ENCODE results near the gene RELT.

Gene RELT

DNA sequence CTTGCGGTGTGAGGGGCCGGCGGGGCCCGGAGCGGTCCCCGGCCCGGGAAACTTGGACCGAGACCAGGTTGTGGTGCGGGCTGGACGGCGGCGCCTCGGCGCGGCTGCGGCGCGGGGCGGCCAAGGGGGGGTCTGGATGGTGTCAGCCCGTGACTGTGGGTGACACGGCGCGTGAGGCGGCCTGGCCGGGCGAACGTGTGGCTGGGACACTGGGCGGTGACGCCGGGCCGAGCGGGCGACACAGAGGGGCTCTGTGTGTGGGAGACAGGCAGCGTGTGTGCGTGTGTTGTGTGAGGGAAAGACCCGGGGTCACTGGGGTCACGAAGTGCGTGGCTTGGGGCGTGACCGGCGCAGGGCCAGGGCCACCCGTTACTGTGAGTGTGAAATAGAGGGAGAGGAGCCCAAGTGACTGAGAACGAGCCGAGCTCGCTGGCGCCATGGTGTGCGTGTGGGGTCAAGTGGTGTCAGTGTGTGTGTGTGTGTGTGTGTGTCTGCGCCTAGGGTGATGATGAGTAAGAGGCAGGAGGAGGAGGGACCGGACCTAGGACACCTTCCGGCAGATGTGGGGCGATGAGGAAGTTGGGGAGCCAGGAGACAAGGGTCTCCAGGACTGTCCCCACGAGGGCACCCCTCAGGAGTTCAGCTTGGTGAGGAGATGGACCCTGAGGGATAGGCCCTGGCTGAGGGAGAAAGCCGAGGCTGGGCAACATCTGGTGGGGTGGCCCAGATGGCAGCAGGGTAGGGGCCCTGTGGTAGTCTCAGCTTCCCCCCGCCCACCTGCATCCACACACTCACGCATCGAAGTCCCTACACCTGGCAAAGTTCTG is 817 bp downstream of the RELT start:
- peak; percentile 74 for DNase-seq (ENCODE audit: low spot score)

DNA sequence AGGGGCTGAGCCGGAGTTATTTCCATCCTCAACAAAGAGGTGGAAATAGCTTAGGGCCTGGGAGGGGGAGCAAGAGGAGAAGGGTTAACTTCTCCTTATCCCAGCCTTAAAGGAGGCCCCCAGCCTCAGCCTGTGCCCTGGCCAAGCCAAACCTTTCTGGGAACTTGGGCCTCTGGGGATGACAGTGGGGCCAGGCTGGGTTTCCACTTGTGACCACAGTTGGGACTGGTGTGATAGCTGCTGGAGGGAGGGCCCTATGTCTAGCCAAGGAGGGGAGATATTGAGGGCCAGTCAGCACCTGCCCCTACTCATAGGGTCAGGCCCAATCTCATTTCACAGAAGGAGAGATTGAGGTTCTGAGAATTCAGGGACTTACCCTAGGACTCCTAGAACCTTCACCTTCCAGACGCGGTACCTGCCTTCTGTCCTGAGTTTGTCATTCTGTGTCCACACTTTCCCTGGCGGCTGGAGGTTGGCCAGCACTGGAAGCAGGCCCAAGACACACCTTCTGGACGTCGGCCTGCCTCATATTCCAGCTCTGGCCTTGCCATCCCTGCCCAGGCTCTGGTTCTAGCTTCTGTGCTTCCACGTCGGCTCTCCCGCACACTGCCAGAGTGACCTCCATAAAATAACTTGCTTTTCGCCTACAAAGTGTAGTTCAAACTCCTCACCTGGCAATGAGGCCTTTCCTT is 3.1 kb downstream of the RELT start:
- no peak for DNase-seq (ENCODE audit: low spot score)

DNA sequence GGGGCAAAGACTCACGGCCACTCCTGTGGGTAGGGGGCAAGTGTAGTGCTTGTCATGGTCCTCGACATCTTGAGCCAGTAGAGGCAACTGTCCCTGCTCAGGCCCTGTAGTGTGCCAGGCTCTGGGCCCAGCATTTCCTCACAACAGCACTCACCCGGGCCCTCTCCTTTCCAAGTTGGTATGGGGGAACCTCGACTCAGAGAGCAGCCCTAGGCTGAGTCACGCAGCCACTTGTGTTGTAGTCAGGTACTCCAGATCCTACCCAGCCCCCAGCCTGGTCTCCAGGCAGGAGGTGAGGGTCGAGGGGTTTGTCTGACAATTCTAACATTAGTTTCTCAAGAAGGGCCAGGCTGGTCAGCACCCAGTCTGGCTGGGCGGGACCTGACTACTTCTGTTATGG is 4.1 kb downstream of the RELT start:
- DNase-seq (ENCODE audit: low spot score) = no peak

DNA sequence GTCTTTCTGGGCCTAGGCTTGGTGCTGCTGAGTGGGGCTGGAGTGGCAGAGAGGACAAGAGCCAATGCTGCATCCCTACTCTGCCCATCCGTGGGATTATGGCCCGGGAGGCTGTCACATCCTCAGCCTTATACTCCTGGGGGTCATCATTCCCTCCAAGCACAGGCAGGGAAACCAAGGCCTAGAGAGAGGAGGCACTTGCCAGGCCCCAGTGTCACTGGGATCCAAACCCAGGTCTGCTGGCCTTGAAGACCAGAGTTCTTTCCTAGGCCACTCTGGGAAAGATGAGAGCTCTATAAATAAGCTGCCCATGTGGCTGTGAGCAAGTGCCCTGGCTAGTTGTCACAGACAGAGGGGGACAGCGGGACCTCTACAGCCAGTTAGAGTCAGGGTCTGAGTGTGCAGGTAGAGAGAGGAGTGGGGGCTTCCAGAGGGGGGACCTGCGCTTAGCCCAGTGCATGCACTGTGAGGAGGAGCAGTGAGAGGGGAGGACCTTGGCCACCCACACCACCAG is 4.8 kb downstream of the RELT start:
- DNase-seq (ENCODE audit: low spot score) = no peak

DNA sequence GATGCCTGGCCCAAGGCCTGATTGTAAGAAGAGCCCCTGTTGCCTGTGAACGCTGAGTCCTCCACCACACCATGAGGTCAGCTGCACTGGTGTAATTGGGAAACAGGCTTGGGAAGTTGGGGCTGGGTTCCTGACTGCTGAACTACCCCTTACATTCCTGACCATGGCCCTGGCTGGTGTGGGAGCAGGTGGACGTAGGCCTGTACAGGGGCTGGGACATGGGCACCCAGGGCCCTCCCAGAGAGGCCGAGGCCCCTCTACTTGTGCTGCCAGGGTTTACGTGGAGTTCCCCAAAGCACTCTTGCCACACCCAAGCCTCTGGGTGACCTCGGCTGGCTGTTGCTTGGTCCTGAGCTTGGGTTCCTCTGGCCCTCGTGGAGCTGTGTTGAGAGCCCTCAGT is 5.4 kb downstream of the RELT start:
- DNase-seq (ENCODE audit: low spot score) = no peak

DNA sequence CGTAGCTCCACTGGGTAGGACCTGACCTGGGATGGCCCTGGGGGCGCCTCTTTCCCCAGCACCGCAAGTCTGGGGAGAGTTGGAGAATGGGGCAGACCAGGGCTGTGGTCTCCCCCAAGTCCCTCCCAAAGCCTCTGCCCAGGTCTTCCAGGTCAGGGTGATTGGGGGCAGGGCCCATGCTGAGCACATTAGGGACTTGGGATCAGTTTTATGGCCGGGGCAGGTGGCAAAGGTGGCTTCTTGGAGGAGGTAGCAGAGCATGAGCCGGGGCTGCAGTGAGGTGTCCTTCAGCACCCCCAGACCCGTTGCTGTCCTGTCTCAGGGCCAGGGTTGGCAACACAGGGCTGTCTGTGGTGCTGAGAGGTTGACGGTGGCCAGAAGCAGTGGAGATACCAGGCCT is 6.0 kb downstream of the RELT start:
- DNase-seq (ENCODE audit: low spot score) = no peak

DNA sequence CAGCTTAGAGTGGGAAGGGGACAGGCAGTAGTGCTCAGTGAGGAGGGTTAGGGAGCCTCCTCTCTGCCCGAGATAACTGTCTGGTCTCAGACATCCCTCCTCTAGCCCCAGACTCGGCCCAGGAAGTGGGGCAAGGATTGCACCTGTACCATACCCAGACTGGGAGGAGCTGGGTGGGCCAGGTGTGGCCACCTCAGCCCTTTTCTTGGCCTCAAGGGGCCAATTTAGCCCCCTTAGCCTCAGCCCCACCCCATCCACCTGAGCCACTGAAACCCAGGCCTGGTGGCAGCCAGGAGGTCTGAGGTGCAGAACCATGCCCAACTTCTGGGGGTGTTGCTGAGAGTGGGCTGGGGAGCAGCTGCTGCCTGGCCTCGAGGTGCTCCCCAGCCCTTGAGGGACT is 6.5 kb downstream of the RELT start:
- DNase-seq (ENCODE audit: low spot score) = no peak

DNA sequence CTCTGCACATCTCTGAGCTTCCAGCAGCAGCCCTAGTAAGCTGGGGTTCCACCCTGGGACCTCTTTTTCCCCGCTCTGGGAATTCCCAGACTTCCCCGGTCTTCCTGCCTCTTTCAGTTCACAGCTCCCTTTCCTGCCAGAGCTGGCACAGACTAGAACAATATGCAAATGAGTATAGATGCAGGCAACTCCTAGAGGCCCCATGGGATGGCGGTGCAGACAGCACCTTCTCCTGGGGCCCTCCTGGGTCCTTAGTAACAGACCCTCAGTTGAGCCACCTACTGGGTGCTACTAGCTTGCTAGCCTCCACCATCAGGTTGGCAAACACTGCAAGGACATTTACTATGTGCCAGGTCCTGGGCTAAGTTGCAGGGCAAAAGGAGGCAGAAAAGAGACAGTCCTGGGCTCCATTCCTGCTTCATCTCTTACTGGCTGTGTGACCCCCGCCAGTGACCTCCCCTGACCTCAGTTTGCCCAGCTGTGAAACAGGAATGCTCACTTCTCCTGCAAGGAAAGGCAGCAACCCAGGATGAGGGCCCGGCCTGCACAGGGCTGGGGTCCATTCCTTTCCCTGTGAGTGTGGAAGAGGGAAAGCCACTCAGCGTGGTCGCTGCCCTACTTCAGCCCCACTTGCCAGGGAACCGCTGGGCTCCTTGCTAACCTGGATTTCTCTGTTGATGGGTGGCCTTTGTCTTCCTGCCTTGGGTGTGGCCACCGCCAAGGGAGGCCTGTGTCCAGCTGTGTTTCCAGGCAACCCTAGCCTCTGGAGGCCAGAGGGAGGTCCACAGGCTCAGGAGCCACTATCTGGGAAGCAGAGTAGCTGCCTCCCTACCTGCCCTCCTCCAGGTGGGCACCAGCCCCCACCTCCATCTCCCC is 7.3 kb downstream of the RELT start:
- DNase-seq (ENCODE audit: low spot score) = no peak

DNA sequence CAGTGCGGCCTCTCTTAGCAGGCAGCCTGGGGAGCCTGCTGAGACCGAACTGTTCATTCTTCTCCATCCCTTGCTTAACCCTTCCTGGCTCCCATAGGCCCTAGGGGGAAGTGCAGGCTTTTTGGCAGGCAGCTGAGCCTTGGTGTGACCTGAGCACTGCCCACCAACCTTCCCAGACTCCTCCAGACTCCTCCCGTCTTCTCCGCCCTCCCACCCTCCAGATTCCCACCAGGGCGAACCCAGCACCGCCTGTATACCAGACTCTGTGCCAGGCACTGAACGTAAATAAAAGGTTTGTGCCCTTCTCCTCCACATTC is 7.9 kb downstream of the RELT start:
- DNase-seq (ENCODE audit: low spot score) = no peak

DNA sequence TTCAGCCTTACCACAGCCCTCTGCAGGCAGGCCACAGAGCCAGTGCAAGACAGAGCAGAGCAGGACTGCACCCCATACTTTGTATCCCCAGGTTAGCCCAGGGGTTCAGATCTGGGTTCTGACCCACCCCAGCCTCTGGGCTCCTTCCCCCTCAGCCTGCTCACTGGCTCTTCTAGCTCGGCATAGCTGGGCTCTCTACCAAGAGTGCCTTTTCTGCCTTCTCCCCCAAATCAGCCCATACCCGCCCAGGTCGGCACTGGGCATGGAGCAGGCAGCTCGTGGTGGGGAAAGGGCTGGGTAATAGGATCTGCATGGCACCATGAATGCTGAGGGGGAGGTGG is 8.3 kb downstream of the RELT start:
- no peak for DNase-seq (ENCODE audit: low spot score)

DNA sequence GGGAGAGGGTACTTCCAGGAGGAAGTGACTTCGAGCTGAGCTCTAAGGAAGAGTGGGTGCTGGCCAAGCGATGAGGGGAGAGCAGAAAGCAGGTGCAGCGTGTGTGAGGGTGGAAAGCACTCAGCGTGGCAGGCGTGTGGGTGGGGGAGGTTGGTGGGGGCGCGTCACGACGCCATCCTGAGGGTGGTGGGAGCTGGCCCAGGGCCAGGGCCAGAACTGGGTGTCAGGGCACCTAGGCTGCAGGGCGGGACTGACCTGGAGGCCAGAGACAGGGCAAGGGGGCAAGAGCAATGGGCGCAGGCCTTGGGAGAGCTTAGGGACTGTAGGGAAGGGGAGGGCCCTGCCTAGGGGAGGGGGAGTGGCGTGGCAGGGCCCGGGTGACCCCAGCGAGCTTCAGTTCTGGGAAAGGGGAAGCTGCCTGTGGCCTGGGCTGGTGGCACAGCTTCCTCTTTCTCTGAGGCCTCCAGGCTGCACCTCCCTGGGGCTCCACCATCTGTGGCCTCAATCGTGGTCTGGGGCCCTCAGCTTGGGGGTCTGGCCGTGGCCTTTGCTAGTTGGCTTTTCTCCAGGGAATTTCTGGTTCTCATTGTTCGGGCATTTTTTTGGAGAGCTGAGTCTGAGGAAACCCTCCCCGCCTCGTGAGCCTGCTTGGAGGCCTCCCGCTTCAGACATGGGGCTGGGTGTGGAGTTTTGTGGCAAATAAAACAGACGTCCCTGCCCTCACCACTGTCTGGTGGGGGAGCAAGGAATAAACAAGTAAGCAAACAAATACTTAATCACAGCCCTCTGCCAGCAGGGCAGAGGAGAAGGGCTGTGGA is 8.9 kb downstream of the RELT start:
- peak; percentile 28 for DNase-seq (ENCODE audit: low spot score)

DNA sequence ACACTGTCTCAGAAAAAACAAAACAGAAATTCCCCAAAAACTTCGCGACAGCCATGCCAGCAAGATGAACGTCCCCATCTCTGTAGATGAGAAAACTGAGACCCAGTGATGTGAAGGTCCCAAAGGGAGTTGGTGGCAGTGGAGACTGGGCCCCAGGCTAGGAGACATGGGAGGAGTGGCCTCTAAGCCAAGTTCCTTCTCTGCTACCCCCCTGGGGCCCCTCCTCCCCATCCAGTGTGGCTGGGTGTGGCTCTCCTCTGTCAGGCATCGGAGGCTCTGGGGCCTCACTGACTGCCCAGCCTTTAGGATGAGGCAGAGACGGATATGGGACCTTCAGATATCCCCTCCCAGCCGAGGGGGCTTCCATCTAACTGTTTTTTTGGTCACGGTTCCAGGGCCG is 9.8 kb downstream of the RELT start:
- no peak for DNase-seq (ENCODE audit: low spot score)

DNA sequence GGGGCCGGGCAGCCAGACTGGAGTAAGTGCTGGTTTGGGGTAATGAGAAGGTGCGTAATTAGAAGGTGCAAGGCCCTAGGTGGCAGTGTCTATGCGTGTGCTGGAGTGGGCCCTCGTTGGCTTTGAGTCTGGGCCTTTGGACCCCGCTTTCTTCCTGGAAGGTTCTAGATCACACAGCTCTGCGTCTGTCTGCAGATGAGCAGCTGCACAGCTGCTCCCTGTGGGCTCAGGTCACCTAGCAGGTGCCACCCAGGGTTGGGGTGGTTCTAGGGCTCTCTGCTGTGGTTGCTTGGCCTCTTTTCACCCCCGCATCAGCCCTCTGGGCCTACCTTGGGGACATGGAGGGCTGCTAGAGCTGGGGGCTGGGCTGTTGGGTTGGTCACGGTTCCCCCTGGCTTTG is 10.3 kb downstream of the RELT start:
- DNase-seq (ENCODE audit: low spot score) = no peak

DNA sequence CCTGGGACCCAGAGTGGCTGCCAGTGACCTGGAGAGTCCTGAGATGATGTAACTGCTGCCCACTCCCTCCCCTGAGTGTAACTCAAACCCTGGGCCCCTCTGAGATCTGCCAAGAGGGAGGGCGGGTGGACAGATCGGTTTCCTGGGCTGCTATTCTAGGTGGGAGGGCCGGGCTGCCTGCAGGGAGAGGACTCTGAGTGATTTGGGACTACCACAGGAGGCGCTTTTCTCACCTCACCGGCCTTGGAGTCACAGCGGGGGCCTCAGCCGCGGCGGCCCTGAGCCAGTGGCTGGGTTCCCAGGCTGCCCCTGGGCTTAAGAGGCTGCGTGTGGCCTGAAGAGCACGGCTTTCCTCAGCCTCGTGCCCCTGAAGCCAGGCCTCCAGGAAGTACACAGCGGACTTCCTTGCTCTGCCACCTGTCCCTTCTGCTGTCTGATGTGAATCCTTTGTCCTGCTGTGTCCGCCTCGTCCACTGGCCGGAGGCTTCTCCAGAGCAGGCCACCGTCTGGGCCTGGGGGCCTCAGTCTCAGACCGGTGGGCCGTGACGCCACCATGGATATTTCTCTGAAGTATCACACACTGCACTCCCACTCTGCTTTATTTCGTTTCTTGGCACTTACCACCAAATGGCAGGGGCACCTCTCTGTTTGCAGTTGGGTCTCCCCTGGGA is 11.5 kb downstream of the RELT start:
- DNase-seq (ENCODE audit: low spot score) = no peak

DNA sequence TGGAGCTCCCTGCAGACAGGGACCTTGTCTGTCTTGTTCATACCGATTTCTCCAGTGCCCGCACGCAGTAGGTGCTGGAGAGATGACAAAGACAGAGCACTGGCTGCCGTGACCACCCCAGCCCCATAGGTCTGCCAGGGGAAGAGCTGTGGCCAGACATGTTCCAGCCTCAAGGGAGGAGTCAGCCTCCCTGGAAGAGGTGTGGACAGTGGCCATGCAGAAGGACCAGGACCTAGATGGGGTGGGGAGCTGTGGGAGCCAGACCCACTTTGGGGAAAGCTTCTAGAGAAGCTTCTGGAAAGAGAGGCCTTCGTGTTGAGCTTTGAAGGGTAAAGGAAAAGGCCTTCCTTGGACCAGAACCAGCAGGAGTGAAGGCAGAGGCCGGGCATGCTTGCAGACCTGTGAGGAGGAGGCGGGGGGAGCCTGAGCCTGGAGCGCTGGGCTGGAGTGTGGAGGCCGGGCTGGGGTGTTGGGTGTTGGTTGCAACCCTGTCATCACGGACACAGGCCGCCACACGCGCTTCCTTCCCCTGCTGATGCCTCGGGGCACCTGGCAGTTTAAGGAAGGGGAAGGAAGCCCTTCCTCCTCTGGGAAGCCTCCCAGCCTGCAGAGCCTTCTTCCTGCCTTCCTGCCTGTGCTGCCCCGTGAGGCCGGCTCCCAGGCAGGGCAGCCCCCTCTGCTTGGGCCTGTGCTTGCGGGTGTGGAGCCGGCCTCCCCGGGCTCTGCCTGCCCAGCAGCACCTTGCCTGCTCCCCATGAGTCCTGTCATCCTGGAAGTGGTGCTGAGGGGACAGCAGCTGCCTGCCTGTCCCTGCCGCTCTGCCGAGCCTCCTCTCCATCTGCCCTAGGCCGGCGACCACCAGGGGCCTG is 12.3 kb downstream of the RELT start:
- DNase-seq (ENCODE audit: low spot score) = no peak

DNA sequence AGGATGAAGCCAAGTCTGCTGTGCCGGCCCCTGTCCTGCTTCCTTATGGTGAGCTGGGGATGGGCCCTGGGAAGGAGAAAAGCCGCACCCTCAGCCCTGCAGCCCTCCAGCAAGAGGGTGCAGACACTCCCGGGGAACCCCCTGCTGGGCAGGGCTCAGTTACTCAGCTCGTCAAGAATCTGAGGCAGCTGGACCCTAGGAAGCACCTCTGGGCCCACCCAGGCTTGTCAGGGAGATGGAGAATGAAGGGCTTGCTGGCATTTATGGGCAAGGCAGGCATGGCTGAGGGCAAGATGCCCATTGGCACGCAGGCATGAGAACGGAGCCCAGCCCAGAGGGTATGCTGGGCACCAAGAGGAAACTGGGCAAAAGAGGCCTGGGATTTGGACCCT is 12.9 kb downstream of the RELT start:
- DNase-seq (ENCODE audit: low spot score) = no peak

DNA sequence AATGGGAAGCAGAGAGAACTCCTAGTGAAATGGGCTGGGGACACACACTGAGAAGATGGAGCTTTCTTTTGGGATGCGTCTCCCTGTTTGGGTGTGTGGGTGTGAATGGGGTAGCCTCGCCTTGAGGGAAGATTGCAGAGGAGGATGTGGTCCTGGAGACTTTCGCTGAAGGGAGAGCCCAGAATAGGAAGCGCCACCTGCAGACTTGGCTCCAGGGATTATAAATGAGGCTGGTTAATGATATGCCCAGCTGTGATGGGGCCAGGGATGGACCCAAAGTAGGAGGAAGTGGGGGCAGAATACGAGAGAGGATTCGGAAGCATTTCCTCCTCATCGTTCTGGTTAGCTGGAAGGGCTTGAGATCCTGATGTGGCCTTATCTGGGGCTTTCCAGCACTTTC is 13.7 kb downstream of the RELT start:
- no peak for DNase-seq (ENCODE audit: low spot score)

DNA sequence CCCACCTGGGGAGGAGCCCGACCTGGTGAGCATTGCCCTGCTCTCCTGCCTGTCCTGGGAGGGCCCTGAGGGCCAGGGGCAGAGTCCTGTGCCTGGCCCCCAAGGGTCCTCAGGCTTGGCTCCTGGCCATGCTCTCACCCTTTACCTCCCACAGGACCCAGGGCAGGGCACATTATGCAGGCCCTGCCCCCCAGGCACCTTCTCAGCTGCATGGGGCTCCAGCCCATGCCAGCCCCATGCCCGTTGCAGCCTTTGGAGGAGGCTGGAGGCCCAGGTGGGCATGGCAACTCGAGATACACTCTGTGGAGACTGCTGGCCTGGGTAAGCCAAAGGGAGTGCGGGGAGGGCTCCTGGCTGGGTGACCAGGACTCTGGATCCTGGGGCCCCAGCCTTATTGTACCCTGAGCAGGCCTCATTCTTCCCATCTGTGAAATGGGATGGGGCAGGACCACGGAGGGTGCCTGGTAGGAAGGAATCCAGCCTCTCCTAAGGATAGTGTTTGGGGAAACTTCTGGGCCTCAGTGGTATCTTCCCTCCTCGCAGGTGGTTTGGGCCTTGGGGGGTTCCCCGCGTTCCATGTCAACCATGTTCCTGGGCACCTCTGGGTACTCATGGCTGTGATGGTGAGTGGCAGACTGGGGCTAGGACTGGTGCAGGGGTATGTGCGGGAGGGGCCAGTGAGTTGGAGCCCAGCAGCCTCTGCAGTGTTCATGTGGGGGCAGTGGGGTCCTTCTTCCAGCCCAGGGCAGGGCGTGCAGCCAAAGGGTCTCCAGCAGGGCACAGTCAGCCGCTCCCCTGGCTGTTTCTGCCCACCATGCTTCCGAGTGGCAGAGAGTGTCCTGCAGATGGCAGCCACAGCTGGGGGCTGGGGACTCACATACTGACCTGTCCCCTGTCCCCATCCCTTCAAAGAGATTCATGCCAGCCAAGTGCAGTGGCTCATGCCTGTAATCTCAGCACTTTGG is 14.7 kb downstream of the RELT start:
- DNase-seq (ENCODE audit: low spot score) = no peak

DNA sequence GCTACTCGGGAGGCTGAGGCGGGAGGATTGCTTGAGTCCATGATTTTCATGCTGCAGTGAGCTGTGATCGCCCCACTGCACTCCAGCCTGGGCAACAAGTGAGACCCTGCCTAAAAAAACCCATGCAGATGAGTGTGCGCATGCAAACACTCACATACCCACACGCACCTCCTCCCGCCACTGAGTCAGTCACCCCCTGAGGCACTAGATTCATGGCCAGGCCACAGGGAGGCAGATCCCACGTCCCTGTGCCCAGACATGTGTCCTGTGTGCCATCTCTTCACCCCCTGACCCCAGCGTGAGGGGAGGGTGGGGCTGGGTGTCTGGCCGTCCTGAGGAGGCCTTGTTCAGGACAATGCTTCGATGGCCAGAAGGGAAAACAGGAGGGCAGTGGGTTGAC is 15.5 kb downstream of the RELT start:
- DNase-seq (ENCODE audit: low spot score) = no peak
